Measurements from ENCODE around the gene PRDX4.
A peak's percentile ranks its signal among the peaks of the same experiment; 100 is the strongest.
"Not testable (repeated sequence)": the region's sequence is repeated elsewhere in the genome, so short reads cannot be mapped to it uniquely, and the experiment has no call there.

PRDX4 gene

GRCh38 chrX:23667239-23668177 is at the start of gene PRDX4:
Gene PRDX4, plus strand, starts transcription at chrX:23667493. Its CDS starts 78 bp downstream, at chrX:23667571.
- DNase-seq (ENCODE audit: low read depth in 2 of 2), result peak; percentile 43 to 54

DNA sequence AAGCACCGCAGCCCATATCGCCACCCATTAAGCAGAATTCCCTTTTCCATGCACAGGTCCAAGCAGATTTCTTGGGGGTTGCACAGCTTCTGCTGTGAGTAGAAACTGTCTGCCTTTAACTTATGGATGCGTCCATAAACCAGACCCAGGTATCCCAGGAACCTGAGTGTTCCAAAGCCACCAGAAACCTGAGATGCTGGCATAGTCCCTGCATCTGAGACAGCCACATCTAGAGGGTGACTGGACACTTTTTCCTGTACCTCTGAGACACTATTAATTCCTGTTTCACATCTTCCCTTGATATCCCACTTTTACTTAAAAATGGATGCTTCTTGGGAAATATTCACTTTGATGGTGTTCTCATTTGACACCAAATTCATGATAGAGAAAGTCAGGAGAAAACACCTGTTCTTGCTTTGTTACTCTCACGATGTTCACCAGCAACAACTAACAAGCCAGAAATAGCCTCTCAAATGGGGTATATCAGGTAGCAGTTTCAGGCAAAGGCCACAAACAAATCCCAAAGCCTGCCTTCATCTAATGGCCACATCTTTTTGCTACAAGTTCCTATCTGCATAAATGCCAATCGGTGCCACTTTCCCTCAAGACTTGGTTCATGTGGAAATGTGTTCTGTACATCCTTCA is 45.5 kb upstream of the PRDX4 start:
- DNase-seq (ENCODE audit: low read depth in 2 of 2), result no peak

DNA sequence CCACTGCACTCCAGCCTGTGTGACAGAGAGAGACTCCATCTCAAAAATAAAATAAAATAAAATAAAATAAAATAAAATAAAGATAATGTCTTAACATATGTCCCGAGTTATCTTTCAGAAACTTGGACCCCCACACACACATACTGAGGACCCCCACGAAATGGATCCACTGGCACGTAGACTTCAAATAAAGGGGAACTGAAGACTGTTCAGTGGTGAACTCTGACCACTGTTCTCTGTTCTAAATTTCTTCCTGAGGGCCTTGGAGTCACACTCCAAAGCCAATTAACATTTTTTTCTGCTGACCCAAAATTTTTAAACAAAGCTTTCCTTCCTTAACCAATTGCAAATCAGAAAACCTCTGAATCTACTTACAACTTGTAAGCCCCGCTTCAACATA is 43.5 kb upstream of the PRDX4 start:
- no peak for DNase-seq (ENCODE audit: low read depth in 2 of 2)

DNA sequence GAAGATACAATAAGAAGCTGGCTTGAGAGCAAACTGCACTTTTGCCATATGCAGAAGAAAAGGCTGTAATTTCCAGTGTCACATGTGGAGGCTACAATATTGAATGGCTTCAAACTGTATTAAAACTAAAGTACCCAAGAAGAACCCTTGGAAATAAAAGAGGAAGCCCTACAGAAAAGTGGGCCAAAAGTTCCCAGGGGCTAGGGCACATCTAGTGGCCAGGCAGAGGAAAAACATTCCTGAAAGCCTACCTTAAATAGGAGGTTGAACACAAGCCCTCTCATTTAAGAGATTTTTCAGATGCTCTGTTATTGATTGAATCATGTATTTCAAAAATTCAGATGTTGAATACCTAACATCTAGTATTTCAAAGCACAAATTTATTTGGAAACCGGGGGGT is 40.6 kb upstream of the PRDX4 start:
- no peak for DNase-seq (ENCODE audit: low read depth in 2 of 2)

DNA sequence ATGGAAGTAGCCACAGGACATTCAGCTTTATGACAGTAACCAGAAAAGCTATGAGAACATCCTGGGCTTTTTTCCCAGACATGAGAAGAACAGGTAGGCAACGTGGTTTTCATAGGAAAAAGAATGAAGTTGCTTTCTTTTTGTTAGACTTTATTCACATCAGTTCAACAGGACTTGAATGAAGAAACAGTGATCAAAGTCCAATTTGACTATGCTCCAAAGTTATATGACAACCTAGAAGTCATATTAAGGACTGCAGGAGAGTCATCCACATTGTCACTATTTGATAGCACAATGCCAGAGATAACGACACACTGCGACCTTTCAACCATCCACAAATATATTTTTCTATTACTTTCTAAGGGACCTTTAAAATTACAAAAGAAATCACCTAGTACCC is 39.2 kb upstream of the PRDX4 start:
- DNase-seq (ENCODE audit: low read depth in 2 of 2), result no peak

GRCh38 chrX:23631136-23631535 is 36.2 kb upstream of the PRDX4 start:
- DNase-seq (ENCODE audit: low read depth in 2 of 2), result no peak

DNA sequence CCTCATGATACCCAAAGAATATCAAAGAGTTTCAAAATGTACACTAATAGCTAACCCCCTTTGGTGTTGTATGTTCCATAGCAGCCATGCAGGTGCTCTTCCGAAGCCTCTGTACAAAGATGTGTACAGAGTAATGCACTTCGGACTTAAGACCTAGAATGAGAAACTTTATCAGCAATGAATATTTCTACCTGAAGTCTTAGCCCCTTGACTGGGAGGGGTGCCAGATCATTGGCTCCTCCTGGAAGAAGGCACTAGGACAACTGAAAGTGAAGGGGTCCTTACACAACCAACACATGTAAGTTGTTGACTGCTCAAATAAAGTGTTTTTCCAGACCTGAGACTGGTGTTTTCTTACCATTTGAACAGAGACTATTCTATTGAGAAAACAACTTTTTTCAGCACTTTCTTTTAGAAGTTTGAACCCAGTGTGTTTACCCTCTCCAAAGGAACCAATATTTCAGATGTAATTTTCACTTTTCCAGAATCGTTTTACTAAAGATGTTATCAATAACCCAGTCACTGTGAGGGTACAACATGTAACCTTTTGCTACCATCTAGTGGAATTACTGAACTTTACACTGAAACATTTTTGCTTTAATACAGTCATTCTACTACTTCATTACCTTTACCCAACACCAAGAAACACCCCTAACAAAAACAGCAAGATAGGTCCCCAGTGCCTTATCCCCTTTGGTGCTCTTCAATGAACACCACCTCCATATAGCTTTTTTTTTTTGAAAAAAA is 33.3 kb upstream of the PRDX4 start:
- no peak for DNase-seq (ENCODE audit: low read depth in 2 of 2)

GRCh38 chrX:23637187-23637586 is 30.1 kb upstream of the PRDX4 start:
- DNase-seq (ENCODE audit: low read depth in 2 of 2), result no peak

DNA sequence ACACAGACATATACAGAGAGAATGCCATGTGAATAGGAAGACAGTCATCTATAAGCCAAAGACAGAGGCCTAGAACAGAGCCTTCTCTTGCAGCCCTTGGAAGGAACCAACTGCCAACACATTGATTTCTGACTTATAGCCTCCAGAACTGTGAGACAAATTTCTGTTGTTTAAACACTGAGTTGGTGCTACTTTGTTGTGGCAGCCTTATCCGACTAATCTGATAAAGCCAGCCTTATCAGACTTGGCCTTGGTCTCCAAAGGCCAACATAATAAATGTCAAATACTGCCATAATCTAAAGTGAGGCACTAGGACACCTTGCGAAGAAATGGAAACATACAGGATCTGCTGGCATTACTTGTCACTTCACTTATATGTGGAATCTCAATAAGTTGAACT is 24.3 kb upstream of the PRDX4 start:
- DNase-seq (ENCODE audit: low read depth in 2 of 2), result no peak

DNA sequence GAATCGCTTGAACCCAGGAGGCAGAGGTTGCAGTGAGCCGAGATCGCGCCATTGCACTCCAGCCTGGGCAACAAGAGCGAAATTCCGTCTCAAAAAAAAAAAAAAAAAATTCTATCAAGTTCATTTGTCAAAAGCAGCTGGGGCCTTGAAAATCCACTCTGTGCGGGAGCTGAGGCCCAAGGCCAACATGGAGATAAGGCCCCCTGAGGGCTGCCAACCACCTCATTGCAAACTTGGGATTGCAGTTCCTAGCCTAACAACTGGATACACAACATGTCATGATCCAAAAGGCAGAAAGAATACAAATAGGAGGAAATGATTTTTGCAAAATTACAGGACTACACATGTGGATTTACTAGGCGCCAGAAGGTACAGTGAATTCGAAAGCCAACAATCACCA is 22.5 kb upstream of the PRDX4 start:
- no peak for DNase-seq (ENCODE audit: low read depth in 2 of 2)

DNA sequence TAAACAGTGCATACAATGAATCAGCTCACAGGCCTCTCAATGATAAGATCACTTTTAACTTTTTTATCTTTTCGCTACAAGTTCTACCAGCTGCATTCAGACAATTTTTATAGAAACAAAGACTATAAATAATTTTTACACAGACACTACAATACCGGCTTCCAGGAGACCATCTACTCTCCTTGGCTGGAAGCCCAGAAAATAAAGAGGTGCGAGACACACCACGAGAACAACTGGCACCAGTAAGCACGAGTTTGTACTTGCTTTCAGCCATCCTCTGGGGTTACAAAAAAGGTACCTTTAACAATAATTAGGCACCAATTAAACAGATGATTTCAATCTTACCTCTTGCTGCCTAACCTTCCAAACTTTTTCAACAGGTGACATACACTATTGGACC is 11.2 kb upstream of the PRDX4 start:
- DNase-seq (ENCODE audit: low read depth in 2 of 2), result no peak

DNA sequence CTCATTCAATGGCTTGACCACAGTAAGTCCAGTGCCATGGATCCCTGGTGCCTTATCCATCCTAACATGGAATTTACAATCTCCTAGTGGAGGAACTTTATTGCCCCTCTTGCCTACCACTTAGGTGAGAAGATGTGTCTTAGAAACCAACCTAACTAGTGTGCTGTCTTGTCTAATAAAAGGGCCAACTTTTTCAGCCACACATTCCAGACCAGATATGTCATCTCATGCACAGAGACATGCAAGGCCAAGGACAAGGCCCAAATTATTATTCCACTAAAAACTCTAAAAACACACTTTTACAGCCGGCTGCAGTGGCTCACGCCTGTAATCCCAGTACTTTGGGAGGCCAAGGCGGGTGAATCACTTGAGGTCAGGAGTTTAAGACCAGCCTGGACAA is 10.6 kb upstream of the PRDX4 start:
- DNase-seq (ENCODE audit: low read depth in 2 of 2), result no peak

DNA sequence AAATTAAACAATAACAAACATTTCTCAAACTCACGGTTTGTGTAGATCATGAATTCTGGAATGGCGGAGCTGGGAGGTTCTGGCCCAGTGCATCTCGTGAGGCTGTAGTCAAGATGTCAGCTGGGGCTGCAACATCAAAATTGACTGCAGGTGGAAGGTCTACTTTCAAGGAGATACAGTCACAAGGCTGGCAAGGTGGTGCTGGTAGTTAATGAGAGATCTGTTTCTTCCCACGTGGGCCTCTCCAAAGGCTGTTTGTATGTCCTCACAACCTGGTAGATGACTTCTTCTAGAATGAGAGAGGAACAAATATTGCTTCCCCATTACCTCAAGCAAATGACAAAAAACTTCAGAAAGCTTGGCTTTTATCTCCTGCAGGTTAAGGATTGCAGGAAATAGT is 8.0 kb upstream of the PRDX4 start:
- no peak for DNase-seq (ENCODE audit: low read depth in 2 of 2)

GRCh38 chrX:23660083-23660765 is 7.1 kb upstream of the PRDX4 start:
- DNase-seq (ENCODE audit: low read depth in 2 of 2), result not testable (repeated sequence)

GRCh38 chrX:23660766-23661132 is 6.5 kb upstream of the PRDX4 start:
- no peak for DNase-seq (ENCODE audit: low read depth in 2 of 2)

DNA sequence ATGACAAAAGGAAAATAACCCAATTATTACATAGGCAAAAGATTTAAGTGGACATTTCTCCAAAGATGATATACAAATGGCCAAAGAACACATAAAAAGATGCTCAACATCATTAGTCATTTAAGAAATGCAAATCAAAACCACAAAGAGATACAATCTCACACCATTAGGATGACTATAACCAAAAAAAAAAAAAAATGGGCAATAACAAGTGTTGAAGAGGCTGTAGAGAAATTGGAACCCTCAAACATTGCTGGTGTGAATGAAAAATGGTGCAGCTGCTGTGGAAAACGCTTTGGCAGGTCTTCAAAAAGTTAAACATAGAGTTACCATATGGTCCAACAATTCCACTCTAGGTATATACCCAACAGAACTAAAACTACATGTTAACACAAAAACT is 5.6 kb upstream of the PRDX4 start:
- no peak for DNase-seq (ENCODE audit: low read depth in 2 of 2)

GRCh38 chrX:23662187-23662586 is 5.1 kb upstream of the PRDX4 start:
- DNase-seq (ENCODE audit: low read depth in 2 of 2), result no peak

- no peak for DNase-seq (ENCODE audit: low read depth in 2 of 2)
Observed at GRCh38 chrX:23662853-23663252, 4.4 kb upstream of the PRDX4 start.

- no peak for DNase-seq (ENCODE audit: low read depth in 2 of 2)
Observed at GRCh38 chrX:23664496-23664895, 2.8 kb upstream of the PRDX4 start.

GRCh38 chrX:23666282-23666681 is 1.0 kb upstream of the PRDX4 start:
- DNase-seq (ENCODE audit: low read depth in 2 of 2), result no peak

- no peak for DNase-seq (ENCODE audit: low read depth in 2 of 2)
Observed at GRCh38 chrX:23668335-23668734, 1.0 kb downstream of the PRDX4 start.

DNA sequence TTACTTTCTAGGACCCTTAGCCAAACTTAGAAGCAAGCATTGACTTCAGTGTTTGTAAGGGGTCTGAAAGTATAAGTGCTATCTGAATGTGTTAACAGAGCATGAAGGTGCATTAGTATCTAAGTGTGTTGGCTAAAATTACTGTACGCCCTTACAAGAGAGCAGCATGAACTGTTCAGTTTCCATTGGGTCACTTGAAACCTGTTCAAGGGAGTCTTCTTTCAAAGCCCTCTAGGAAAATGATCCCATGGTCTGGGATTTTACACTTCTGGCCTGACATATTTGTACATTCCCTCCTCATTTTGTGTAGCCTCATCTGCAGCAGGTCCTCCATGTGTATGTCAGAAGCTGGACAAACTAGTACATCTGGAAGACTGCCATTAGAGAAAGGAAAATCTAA is 3.2 kb downstream of the PRDX4 start:
- no peak for DNase-seq (ENCODE audit: low read depth in 2 of 2)

Measured in stimulated activated CD8-positive, alpha-beta memory T cell treated with anti-CD3 and anti-CD28 coated beads, Interleukin-2, amount 100 ng/mL, for 1 hour (primary cell).